ENCODE data around the gene PDE8A. TPM values are rescaled to one million over a fixed set of nuclear protein-coding genes. Genes with fewer than 3 reads are reported as not detected.

The PDE8A gene
- total and polyA plus RNA-seq, 2 experiments from 2014 or later, result 5.6 to 7.5 TPM

DNA sequence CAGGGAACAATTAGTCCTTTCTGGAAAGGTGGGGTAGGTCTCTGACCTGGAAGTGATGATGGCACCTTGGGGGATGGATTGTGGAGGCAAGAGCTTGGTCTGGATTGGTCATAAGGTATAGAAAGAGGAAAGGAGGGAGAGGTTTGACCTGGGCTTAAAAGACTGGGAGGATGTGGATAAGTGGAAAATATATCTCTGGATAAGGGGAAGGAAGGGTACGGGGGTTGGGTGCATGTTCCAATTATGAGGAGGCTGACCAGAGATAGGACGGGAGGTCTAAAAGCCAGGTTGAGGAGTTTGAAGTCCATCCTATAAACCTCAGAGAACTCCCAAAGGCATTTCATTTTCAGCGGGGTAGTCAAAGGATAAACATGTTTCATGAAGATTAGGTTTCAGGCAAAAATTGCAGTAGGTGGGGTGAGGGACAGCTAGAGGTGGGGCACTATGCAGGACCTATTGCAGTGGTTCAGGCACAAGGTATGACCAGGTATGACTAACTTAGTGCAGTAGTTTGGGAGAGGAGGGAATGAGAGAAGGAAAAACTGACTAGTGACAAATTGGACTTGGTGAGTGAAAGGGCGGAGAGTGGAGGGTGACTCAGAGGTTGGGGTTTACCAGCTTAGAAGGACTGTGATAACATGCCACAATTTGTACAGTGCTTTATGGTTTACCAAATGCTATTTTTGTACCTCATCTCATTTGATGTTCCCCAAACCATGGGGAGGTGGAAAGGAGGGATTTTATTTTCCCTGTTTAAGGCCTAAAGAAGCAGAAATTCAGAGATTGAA is 10.7 kb downstream of the PDE8A start (continued):
- TF ChIP-seq, protein P1, sequence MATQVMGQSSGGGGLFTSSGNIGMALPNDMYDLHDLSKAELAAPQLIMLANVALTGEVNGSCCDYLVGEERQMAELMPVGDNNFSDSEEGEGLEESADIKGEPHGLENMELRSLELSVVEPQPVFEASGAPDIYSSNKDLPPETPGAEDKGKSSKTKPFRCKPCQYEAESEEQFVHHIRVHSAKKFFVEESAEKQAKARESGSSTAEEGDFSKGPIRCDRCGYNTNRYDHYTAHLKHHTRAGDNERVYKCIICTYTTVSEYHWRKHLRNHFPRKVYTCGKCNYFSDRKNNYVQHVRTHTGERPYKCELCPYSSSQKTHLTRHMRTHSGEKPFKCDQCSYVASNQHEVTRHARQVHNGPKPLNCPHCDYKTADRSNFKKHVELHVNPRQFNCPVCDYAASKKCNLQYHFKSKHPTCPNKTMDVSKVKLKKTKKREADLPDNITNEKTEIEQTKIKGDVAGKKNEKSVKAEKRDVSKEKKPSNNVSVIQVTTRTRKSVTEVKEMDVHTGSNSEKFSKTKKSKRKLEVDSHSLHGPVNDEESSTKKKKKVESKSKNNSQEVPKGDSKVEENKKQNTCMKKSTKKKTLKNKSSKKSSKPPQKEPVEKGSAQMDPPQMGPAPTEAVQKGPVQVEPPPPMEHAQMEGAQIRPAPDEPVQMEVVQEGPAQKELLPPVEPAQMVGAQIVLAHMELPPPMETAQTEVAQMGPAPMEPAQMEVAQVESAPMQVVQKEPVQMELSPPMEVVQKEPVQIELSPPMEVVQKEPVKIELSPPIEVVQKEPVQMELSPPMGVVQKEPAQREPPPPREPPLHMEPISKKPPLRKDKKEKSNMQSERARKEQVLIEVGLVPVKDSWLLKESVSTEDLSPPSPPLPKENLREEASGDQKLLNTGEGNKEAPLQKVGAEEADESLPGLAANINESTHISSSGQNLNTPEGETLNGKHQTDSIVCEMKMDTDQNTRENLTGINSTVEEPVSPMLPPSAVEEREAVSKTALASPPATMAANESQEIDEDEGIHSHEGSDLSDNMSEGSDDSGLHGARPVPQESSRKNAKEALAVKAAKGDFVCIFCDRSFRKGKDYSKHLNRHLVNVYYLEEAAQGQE (IDR thresholded peaks at IDR 0.05; ENCODE audit: unreplicated experiment), result no peak
- TF ChIP-seq ZNF331 (CRISPR knock-in tag; IDR thresholded peaks at IDR 0.05; ENCODE audit: low read depth), result no peak
- TF ChIP-seq JUNB (IDR thresholded peaks at IDR 0.05; ENCODE audit: unreplicated experiment), result no peak

DNA sequence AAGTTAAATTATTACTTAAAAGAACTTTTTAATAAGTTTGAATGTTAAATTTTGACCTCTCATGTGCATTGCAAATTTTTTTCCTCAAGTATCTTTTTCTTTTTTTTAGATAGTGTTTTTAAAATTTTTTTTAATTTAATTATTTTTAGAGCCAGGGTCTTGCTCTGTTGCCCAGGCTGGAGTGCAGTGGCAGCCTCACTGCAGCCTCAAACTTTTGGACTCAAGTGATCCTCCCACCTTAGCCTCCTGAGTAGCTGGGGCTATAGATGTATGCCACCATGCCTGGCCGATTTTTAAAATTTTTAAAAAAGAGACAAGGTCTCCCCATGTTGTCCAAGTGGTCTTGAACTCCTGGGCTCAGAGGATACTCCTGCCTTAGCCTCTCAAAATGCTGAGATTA is 14.4 kb downstream of the PDE8A start:
- no peak overlapping the region for H3K27ac ChIP-seq (ENCODE audit: low read depth)
- H4K20me1 ChIP-seq (replicated peaks; ENCODE audit: insufficient read depth), result no peaks in the 10 kb centered on the region
- Mint-ChIP-seq H3K36me3 (ENCODE audit: low read depth) (no peaks in the 10 kb centered on the region; the same call in 2 of the 3 replicates), H3K9me3 (no peaks in the 10 kb centered on the region), H3K27ac (no peak overlapping the region), H3K4me3 (no peak overlapping the region), H3K4me1 (peaks cover 2% of the 10 kb centered on the region; the same call in 2 of the 3 replicates), H3K27me3 (ENCODE audit: insufficient read depth, low read depth, poor library complexity) (peaks cover 3% of the 10 kb centered on the region)
- peaks cover 2% of the 10 kb centered on the region; the same call in 1 of the 2 replicates for H3K4me1 ChIP-seq (ENCODE audit: insufficient read depth)
- H3K9me2 ChIP-seq (ENCODE audit: insufficient read depth), result no peaks in the 10 kb centered on the region
- no peaks in the 10 kb centered on the region for H3K36me3 ChIP-seq (ENCODE audit: insufficient read depth)
- no peak overlapping the region for H2AFZ ChIP-seq
- H3K4me2 ChIP-seq, result no peak overlapping the region
- no peak overlapping the region for H3K4me3 ChIP-seq
- H3F3A ChIP-seq (replicated peaks; ENCODE audit: low read depth), result no peaks in the 10 kb centered on the region
- no peak for DNase-seq (ENCODE audit: low spot score)
- H3K79me2 ChIP-seq (replicated peaks; ENCODE audit: insufficient read depth), result peaks cover 14% of the 10 kb centered on the region; the same call in 1 of the 2 replicates
- no peaks in the 10 kb centered on the region for H3K27me3 ChIP-seq (ENCODE audit: insufficient read depth)
- ATAC-seq, result no peak
- TF ChIP-seq ZNF114 (CRISPR knock-in tag; IDR thresholded peaks at IDR 0.05) (no peak), ZNF331 (CRISPR knock-in tag; IDR thresholded peaks at IDR 0.05; ENCODE audit: low read depth) (no peak), STAT1 (IDR thresholded peaks at IDR 0.05; ENCODE audit: unreplicated experiment) (no peak), NANOG (IDR thresholded peaks at IDR 0.05; ENCODE audit: borderline replicate concordance) (no peak), JUNB (IDR thresholded peaks at IDR 0.05; ENCODE audit: unreplicated experiment) (no peak), EZH2 (IDR thresholded peaks at IDR 0.05; ENCODE audit: low read depth, unreplicated experiment) (no peak), CREB1 (CRISPR knock-in tag; IDR thresholded peaks at IDR 0.05; ENCODE audit: low read depth) (no peak), EZH2phosphoT487 (IDR thresholded peaks at IDR 0.05; ENCODE audit: unreplicated experiment) (no peak)
- TF ChIP-seq, protein P1 (IDR thresholded peaks at IDR 0.05; ENCODE audit: unreplicated experiment), result no peak
- TF ChIP-seq, protein P2, sequence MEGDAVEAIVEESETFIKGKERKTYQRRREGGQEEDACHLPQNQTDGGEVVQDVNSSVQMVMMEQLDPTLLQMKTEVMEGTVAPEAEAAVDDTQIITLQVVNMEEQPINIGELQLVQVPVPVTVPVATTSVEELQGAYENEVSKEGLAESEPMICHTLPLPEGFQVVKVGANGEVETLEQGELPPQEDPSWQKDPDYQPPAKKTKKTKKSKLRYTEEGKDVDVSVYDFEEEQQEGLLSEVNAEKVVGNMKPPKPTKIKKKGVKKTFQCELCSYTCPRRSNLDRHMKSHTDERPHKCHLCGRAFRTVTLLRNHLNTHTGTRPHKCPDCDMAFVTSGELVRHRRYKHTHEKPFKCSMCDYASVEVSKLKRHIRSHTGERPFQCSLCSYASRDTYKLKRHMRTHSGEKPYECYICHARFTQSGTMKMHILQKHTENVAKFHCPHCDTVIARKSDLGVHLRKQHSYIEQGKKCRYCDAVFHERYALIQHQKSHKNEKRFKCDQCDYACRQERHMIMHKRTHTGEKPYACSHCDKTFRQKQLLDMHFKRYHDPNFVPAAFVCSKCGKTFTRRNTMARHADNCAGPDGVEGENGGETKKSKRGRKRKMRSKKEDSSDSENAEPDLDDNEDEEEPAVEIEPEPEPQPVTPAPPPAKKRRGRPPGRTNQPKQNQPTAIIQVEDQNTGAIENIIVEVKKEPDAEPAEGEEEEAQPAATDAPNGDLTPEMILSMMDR (conservative IDR thresholded peaks at IDR 0.05; ENCODE audit: low read depth in 2 of 2), result no peak
- TF ChIP-seq, protein P3, sequence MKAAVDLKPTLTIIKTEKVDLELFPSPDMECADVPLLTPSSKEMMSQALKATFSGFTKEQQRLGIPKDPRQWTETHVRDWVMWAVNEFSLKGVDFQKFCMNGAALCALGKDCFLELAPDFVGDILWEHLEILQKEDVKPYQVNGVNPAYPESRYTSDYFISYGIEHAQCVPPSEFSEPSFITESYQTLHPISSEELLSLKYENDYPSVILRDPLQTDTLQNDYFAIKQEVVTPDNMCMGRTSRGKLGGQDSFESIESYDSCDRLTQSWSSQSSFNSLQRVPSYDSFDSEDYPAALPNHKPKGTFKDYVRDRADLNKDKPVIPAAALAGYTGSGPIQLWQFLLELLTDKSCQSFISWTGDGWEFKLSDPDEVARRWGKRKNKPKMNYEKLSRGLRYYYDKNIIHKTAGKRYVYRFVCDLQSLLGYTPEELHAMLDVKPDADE (IDR thresholded peaks at IDR 0.05), result no peak
